Brain microvascular endothelial cell (primary cell): ENCODE results near the gene KIAA2012.

ENCODE experiments used
- DNase-seq: peaks from one replicate; pipeline ENCODE4 v3.0.0-alpha.2; 2020
- H3K27ac ChIP-seq: fragments of 250-450 bp; sonication (Bioruptor Pico); 2 replicates; pipeline ENCODE4 v1.5.1; 2020; ENCODE audit warnings: mild to moderate bottlenecking, moderate library complexity
- H3K27me3 ChIP-seq: fragments of 250-450 bp; sonication (Bioruptor Pico); replicated peaks from 2 replicates; pipeline ENCODE4 v1.5.1; 2020; ENCODE audit warnings: mild to moderate bottlenecking
- H3K36me3 ChIP-seq: fragments of 250-450 bp; sonication (Bioruptor Pico); replicated peaks from 2 replicates; pipeline ENCODE4 v1.5.1; 2020; ENCODE audit warnings: mild to moderate bottlenecking
- H3K4me3 ChIP-seq: 2 replicates; pipeline ENCODE4 v1.5.1; 2011; ENCODE audit warnings: low read depth, mild to moderate bottlenecking, control low read depth, low read length, moderate library complexity
- in situ Hi-C: cut with HindIII; loops from 2 replicates; pipeline ENCODE4 v1.10.0; 2017; ENCODE audit warnings: low sequenced_read_pairs, low pct_ligation_motif_present
- TF ChIP-seq, protein P1 (sequence below): IDR thresholded peaks from 2 replicates; pipeline ENCODE4 v1.5.1; 2011; ENCODE audit warnings: low read depth, mild to moderate bottlenecking, moderate library complexity, low read length, control low read depth, inconsistent platforms; ENCODE audit errors: missing control alignments

Gene KIAA2012

DNA sequence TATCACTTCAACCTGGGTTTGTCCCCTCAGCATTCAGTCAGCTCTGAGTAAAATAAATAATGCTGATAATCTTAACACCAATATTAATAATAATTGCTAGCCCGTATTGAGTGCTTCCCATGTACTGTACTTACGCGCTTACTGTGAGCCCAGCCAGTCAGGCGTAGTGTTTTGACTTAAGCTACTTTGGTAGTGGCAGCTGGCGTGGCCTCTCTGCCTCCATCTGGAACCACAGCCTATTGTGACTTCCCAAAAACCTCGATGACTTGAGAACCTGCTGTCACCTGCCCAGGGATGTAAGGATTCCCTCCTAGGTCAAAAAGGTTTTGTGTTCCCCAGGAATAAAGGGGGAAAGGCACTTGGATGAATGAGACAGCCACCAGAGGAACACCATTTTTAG, 112.1 kb downstream of the KIAA2012 start:
- TF ChIP-seq, protein P1, sequence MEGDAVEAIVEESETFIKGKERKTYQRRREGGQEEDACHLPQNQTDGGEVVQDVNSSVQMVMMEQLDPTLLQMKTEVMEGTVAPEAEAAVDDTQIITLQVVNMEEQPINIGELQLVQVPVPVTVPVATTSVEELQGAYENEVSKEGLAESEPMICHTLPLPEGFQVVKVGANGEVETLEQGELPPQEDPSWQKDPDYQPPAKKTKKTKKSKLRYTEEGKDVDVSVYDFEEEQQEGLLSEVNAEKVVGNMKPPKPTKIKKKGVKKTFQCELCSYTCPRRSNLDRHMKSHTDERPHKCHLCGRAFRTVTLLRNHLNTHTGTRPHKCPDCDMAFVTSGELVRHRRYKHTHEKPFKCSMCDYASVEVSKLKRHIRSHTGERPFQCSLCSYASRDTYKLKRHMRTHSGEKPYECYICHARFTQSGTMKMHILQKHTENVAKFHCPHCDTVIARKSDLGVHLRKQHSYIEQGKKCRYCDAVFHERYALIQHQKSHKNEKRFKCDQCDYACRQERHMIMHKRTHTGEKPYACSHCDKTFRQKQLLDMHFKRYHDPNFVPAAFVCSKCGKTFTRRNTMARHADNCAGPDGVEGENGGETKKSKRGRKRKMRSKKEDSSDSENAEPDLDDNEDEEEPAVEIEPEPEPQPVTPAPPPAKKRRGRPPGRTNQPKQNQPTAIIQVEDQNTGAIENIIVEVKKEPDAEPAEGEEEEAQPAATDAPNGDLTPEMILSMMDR, result no peak
- H3K27me3 ChIP-seq, result no peaks in the 10 kb centered on the region
- no peak for DNase-seq
- in situ Hi-C loops, result no loop called here
- H3K36me3 ChIP-seq, result no peaks in the 10 kb centered on the region
- no peak overlapping the region for H3K27ac ChIP-seq
- no peak overlapping the region for H3K4me3 ChIP-seq

GRCh38 chr2:202186641-202187202, 113.7 kb downstream of the KIAA2012 start:
- TF ChIP-seq, protein P1, result no peak
- Histone ChIP-seq H3K27me3 (no peaks in the 10 kb centered on the region), H3K36me3 (no peaks in the 10 kb centered on the region), H3K4me3 (no peak overlapping the region), H3K27ac (no peak overlapping the region)
- in situ Hi-C loops, result no loop called here
- DNase-seq, result no peak

- H3K27me3 ChIP-seq, result no peaks in the 10 kb centered on the region
- H3K36me3 ChIP-seq, result no peaks in the 10 kb centered on the region
- no peak for DNase-seq
- H3K4me3 ChIP-seq, result no peak overlapping the region
- TF ChIP-seq, protein P1, result no peak
- in situ Hi-C loops, result no loop called here
- H3K27ac ChIP-seq, result no peak overlapping the region
Observed at GRCh38 chr2:202187570-202187969, 114.5 kb downstream of the KIAA2012 start.

- Histone ChIP-seq H3K27me3 (no peaks in the 10 kb centered on the region), H3K36me3 (no peaks in the 10 kb centered on the region), H3K4me3 (no peak overlapping the region), H3K27ac (no peak overlapping the region)
- in situ Hi-C loops, result no loop called here
- TF ChIP-seq, protein P1, result no peak
- DNase-seq, result no peak
Observed at GRCh38 chr2:202193305-202193704, 120.2 kb downstream of the KIAA2012 start.

DNA sequence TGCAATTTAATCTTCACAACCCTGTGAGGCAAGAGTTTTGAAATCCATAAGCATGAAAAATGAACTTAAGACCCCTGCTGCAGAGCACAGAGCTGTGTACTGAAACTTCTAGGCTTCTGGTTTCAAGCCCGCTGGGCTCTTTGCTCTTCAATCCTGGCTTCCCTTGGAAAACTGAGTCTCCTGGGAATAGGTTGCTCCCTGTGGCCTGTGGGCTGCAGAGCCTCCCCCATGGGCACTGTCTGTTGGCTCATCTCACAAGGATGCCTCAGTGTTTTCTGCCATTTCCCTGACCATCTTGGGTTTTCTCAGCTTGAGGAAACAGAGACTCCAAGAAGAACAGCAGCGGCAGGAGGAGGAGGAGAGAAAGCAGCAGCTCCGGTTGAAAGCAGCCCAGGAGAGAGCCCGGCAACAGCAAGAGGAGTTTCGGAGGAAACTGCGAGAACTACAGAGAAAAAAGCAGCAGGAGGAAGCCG, 120.9 kb downstream of the KIAA2012 start:
- H3K27me3 ChIP-seq, result no peaks in the 10 kb centered on the region
- no peak for DNase-seq
- in situ Hi-C loops, result no loop called here
- TF ChIP-seq, protein P1, result no peak
- H3K36me3 ChIP-seq, result no peaks in the 10 kb centered on the region
- no peak overlapping the region for H3K4me3 ChIP-seq
- no peak overlapping the region for H3K27ac ChIP-seq

- TF ChIP-seq, protein P1, result no peak
- DNase-seq, result no peak
- Histone ChIP-seq H3K27ac (no peak overlapping the region), H3K4me3 (no peak overlapping the region), H3K36me3 (no peaks in the 10 kb centered on the region), H3K27me3 (no peaks in the 10 kb centered on the region)
- in situ Hi-C loops, result no loop called here
Observed at GRCh38 chr2:202194418-202194817, 121.4 kb downstream of the KIAA2012 start.
